Measurements from ENCODE around the gene MEGF8.

The MEGF8 gene

GRCh38 chr19:42367929-42368328 lies 42.5 kb downstream of the MEGF8 start:
- no peaks in the 10 kb centered on the region for H3K9me2 ChIP-seq (replicated peaks; ENCODE audit: insufficient read depth, low read length)
- H3K4me3 ChIP-seq (ENCODE audit: insufficient read depth, low read length, poor library complexity, severe bottlenecking) = no peak overlapping the region
- no peak overlapping the region for H3K4me2 ChIP-seq (ENCODE audit: low read depth, low read length, poor library complexity, severe bottlenecking)
- H3K36me3 ChIP-seq (ENCODE audit: low read length) = peaks cover 3% of the 10 kb centered on the region; the same call in 1 of the 2 replicates
- H3F3A ChIP-seq (ENCODE audit: insufficient read depth) = no peaks in the 10 kb centered on the region
- H2AFZ ChIP-seq (ENCODE audit: low read depth, low read length, severe bottlenecking) = no peak overlapping the region
- H3K9ac ChIP-seq (ENCODE audit: low read length) = no peak overlapping the region
- peaks cover 8% of the 10 kb centered on the region; the same call in 1 of the 2 replicates for H3K9me3 ChIP-seq (ENCODE audit: insufficient read depth, low read length)
- no peaks in the 10 kb centered on the region for H4K20me1 ChIP-seq (ENCODE audit: low read depth, low read length)
- H3K27ac ChIP-seq (ENCODE audit: low read depth, low read length) = no peak overlapping the region
- TF ChIP-seq EZH2phosphoT487 (conservative IDR thresholded peaks at IDR 0.05; ENCODE audit: low read length) (no peak), CTCF (IDR thresholded peaks at IDR 0.05; ENCODE audit: insufficient read depth, low read length, poor library complexity, severe bottlenecking) (no peak)
- H3K27me3 ChIP-seq (ENCODE audit: low read length) = no peaks in the 10 kb centered on the region
- no peaks in the 10 kb centered on the region for H3K79me2 ChIP-seq (ENCODE audit: insufficient read depth, low read length)

GRCh38 chr19:42368360-42368759 lies 42.9 kb downstream of the MEGF8 start:
- H3K9ac ChIP-seq (ENCODE audit: low read length) = no peak overlapping the region
- H3K4me3 ChIP-seq (ENCODE audit: insufficient read depth, low read length, poor library complexity, severe bottlenecking) = no peak overlapping the region
- no peaks in the 10 kb centered on the region for H3K27me3 ChIP-seq (ENCODE audit: low read length)
- peaks cover 8% of the 10 kb centered on the region; the same call in 1 of the 2 replicates for H3K9me3 ChIP-seq (ENCODE audit: insufficient read depth, low read length)
- no peaks in the 10 kb centered on the region for H3F3A ChIP-seq (ENCODE audit: insufficient read depth)
- no peaks in the 10 kb centered on the region for H4K20me1 ChIP-seq (ENCODE audit: low read depth, low read length)
- TF ChIP-seq CTCF (IDR thresholded peaks at IDR 0.05; ENCODE audit: insufficient read depth, low read length, poor library complexity, severe bottlenecking) = no peak
- TF ChIP-seq EZH2phosphoT487 (conservative IDR thresholded peaks at IDR 0.05; ENCODE audit: low read length) = no peak
- H3K36me3 ChIP-seq (ENCODE audit: low read length) = peaks cover 3% of the 10 kb centered on the region; the same call in 1 of the 2 replicates
- H3K79me2 ChIP-seq (ENCODE audit: insufficient read depth, low read length) = no peaks in the 10 kb centered on the region
- H3K27ac ChIP-seq (ENCODE audit: low read depth, low read length) = no peak overlapping the region
- H3K4me2 ChIP-seq (ENCODE audit: low read depth, low read length, poor library complexity, severe bottlenecking) = no peak overlapping the region
- no peaks in the 10 kb centered on the region for H3K9me2 ChIP-seq (replicated peaks; ENCODE audit: insufficient read depth, low read length)
- no peak overlapping the region for H2AFZ ChIP-seq (ENCODE audit: low read depth, low read length, severe bottlenecking)

GRCh38 chr19:42368765-42369164 lies 43.3 kb downstream of the MEGF8 start:
- H3K4me2 ChIP-seq (ENCODE audit: low read depth, low read length, poor library complexity, severe bottlenecking) = no peak overlapping the region
- H3F3A ChIP-seq (ENCODE audit: insufficient read depth) = no peaks in the 10 kb centered on the region
- H3K9me2 ChIP-seq (replicated peaks; ENCODE audit: insufficient read depth, low read length) = no peaks in the 10 kb centered on the region
- H3K9ac ChIP-seq (ENCODE audit: low read length) = no peak overlapping the region
- no peaks in the 10 kb centered on the region for H4K20me1 ChIP-seq (ENCODE audit: low read depth, low read length)
- TF ChIP-seq EZH2phosphoT487 (conservative IDR thresholded peaks at IDR 0.05; ENCODE audit: low read length) (no peak), CTCF (IDR thresholded peaks at IDR 0.05; ENCODE audit: insufficient read depth, low read length, poor library complexity, severe bottlenecking) (no peak)
- no peak overlapping the region for H3K27ac ChIP-seq (ENCODE audit: low read depth, low read length)
- no peaks in the 10 kb centered on the region for H3K79me2 ChIP-seq (ENCODE audit: insufficient read depth, low read length)
- H3K9me3 ChIP-seq (ENCODE audit: insufficient read depth, low read length) = peaks cover 5% of the 10 kb centered on the region; the same call in 1 of the 2 replicates
- peaks cover 3% of the 10 kb centered on the region; the same call in 1 of the 2 replicates for H3K36me3 ChIP-seq (ENCODE audit: low read length)
- H3K4me3 ChIP-seq (ENCODE audit: insufficient read depth, low read length, poor library complexity, severe bottlenecking) = no peak overlapping the region
- no peaks in the 10 kb centered on the region for H3K27me3 ChIP-seq (ENCODE audit: low read length)
- H2AFZ ChIP-seq (ENCODE audit: low read depth, low read length, severe bottlenecking) = no peak overlapping the region
